Measurements from ENCODE around the gene EOLA2. TPM values are rescaled to one million over a fixed set of nuclear protein-coding genes. Genes with fewer than 3 reads are reported as not detected.
"Not testable (repeated sequence)": the region's sequence is repeated elsewhere in the genome, so short reads cannot be mapped to it uniquely, and the experiment has no call there.

Gene EOLA2
- total and polyA plus RNA-seq, 2 of the 8 experiments (the other 6 are each of a cell fraction or from before 2014, with no cell fraction given) = 19.0 to 22.5 TPM

GRCh38 chrX:149946932-149947331 lies 8.6 kb upstream of the EOLA2 start:
- H3K4me1 ChIP-seq (replicated peaks in 1 of 4; ENCODE audit: control insufficient read depth in 3 of 4, insufficient read depth in 4 of 4, low read length in 3 of 4); H2AK5ac ChIP-seq (ENCODE audit: low read depth, low read length); H3K4me3 ChIP-seq (ENCODE audit: extremely low read depth in 1 of 4, insufficient read depth in 2 of 4, low read depth in 3 of 4, low read length in 4 of 4); H3K9ac ChIP-seq (replicated peaks in 1 of 4; ENCODE audit: extremely low read depth in 1 of 4, low read depth in 3 of 4, low read length in 3 of 4); H3K4me2 ChIP-seq (ENCODE audit: insufficient read depth in 1 of 2, low read depth in 2 of 2, low read length in 2 of 2); H3K14ac ChIP-seq (ENCODE audit: insufficient read length); H3K79me2 ChIP-seq (ENCODE audit: control insufficient read depth in 1 of 2, insufficient read depth in 2 of 2, low read length in 2 of 2); H4K8ac ChIP-seq (ENCODE audit: extremely low read depth, insufficient read depth, low read length); H2AFZ ChIP-seq (ENCODE audit: low read length); CTCF ChIA-PET (ENCODE audit: partially characterized antibody); H3K23me2 ChIP-seq (ENCODE audit: low read depth, low read length); H4K91ac ChIP-seq (replicated peaks; ENCODE audit: insufficient read length, low read length); H2BK5ac ChIP-seq (ENCODE audit: low read depth, low read length); H2BK20ac ChIP-seq (ENCODE audit: low read length); H3K36me3 ChIP-seq (ENCODE audit: control insufficient read depth in 2 of 4, insufficient read depth in 4 of 4, low read length in 3 of 4); H3K27me3 ChIP-seq (replicated peaks in 1 of 4; ENCODE audit: control insufficient read depth in 3 of 4, extremely low read depth in 1 of 4, insufficient read depth in 3 of 4, low read length in 3 of 4); H3K9me3 ChIP-seq (ENCODE audit: insufficient read depth in 2 of 2, low read depth in 1 of 2, low read length in 1 of 2); H3K18ac ChIP-seq (ENCODE audit: extremely low read depth, low read length); H3K79me1 ChIP-seq (ENCODE audit: low read depth, low read length); H3K23ac ChIP-seq (ENCODE audit: insufficient read length); H3K56ac ChIP-seq (replicated peaks; ENCODE audit: insufficient read length, low read depth, low read length); DNase-seq (ENCODE audit: low read depth in 1 of 2, low spot score in 2 of 2); H3K27ac ChIP-seq (ENCODE audit: low read depth, low read length); POLR2A ChIA-PET (ENCODE audit: partially characterized antibody); H2BK15ac ChIP-seq (ENCODE audit: low read length); H4K5ac ChIP-seq (ENCODE audit: insufficient read length, low read depth, low read length); H2BK120ac ChIP-seq (replicated peaks; ENCODE audit: low read depth, low read length); H3K4ac ChIP-seq (replicated peaks; ENCODE audit: insufficient read length, low read depth, low read length); H4K20me1 ChIP-seq (replicated peaks in 1 of 2; ENCODE audit: control insufficient read depth in 1 of 2, insufficient read depth in 2 of 2, low read length in 2 of 2); H2BK12ac ChIP-seq (ENCODE audit: low read depth, low read length): not testable (repeated sequence)
- WGBS, 2 experiments (ENCODE audit: extremely low coverage in 1 of 2, insufficient coverage in 1 of 2, insufficient read length in 1 of 2, insufficient replicate concordance in 2 of 2, low coverage in 1 of 2, low lambda C conversion rate in 2 of 2, missing lambda C conversion rate in 1 of 2) = no CpG with 5 or more reads among the region's 3 CpGs
- peak; percentile 13 for FAIRE-seq

GRCh38 chrX:149945820-149946219 lies 7.5 kb upstream of the EOLA2 start:
- H3K9ac ChIP-seq (replicated peaks in 1 of 4; ENCODE audit: extremely low read depth in 1 of 4, low read depth in 3 of 4, low read length in 3 of 4); H3K4me1 ChIP-seq (replicated peaks in 1 of 4; ENCODE audit: control insufficient read depth in 3 of 4, insufficient read depth in 4 of 4, low read length in 3 of 4); DNase-seq (ENCODE audit: low read depth in 1 of 2, low spot score in 2 of 2); H3K23me2 ChIP-seq (ENCODE audit: low read depth, low read length); H3K4me3 ChIP-seq (ENCODE audit: extremely low read depth in 1 of 4, insufficient read depth in 2 of 4, low read depth in 3 of 4, low read length in 4 of 4); H3K56ac ChIP-seq (replicated peaks; ENCODE audit: insufficient read length, low read depth, low read length); H2BK12ac ChIP-seq (ENCODE audit: low read depth, low read length); H2BK20ac ChIP-seq (ENCODE audit: low read length); H3K79me1 ChIP-seq (ENCODE audit: low read depth, low read length); H4K5ac ChIP-seq (ENCODE audit: insufficient read length, low read depth, low read length); H2AK5ac ChIP-seq (ENCODE audit: low read depth, low read length); H2AFZ ChIP-seq (ENCODE audit: low read length); POLR2A ChIA-PET (ENCODE audit: partially characterized antibody); H2BK5ac ChIP-seq (ENCODE audit: low read depth, low read length); H3K4ac ChIP-seq (replicated peaks; ENCODE audit: insufficient read length, low read depth, low read length); H3K36me3 ChIP-seq (ENCODE audit: control insufficient read depth in 2 of 4, insufficient read depth in 4 of 4, low read length in 3 of 4); H3K27ac ChIP-seq (ENCODE audit: low read depth, low read length); H3K9me3 ChIP-seq (ENCODE audit: insufficient read depth in 2 of 2, low read depth in 1 of 2, low read length in 1 of 2); H2BK15ac ChIP-seq (ENCODE audit: low read length); FAIRE-seq; H4K8ac ChIP-seq (ENCODE audit: extremely low read depth, insufficient read depth, low read length); H3K79me2 ChIP-seq (ENCODE audit: control insufficient read depth in 1 of 2, insufficient read depth in 2 of 2, low read length in 2 of 2); H4K91ac ChIP-seq (replicated peaks; ENCODE audit: insufficient read length, low read length); H4K20me1 ChIP-seq (replicated peaks in 1 of 2; ENCODE audit: control insufficient read depth in 1 of 2, insufficient read depth in 2 of 2, low read length in 2 of 2); H3K14ac ChIP-seq (ENCODE audit: insufficient read length); H3K27me3 ChIP-seq (replicated peaks in 1 of 4; ENCODE audit: control insufficient read depth in 3 of 4, extremely low read depth in 1 of 4, insufficient read depth in 3 of 4, low read length in 3 of 4); H2BK120ac ChIP-seq (replicated peaks; ENCODE audit: low read depth, low read length); H3K18ac ChIP-seq (ENCODE audit: extremely low read depth, low read length); CTCF ChIA-PET (ENCODE audit: partially characterized antibody); H3K4me2 ChIP-seq (ENCODE audit: insufficient read depth in 1 of 2, low read depth in 2 of 2, low read length in 2 of 2); H3K23ac ChIP-seq (ENCODE audit: insufficient read length): not testable (repeated sequence)
- WGBS, 2 experiments (ENCODE audit: extremely low coverage in 1 of 2, insufficient coverage in 1 of 2, insufficient read length in 1 of 2, insufficient replicate concordance in 2 of 2, low coverage in 1 of 2, low lambda C conversion rate in 2 of 2, missing lambda C conversion rate in 1 of 2) = 82% methylated on average over 3 of the region's 9 CpGs; no CpG with 5 or more reads in 1 of the 2 experiments
